ENCODE results near the gene CLK1.
"Not testable (repeated sequence)": the region's sequence is repeated elsewhere in the genome, so short reads cannot be mapped to it uniquely, and the experiment has no call there.

CLK1 gene

GRCh38 chr2:200864176-200865034, at the start of gene CLK1:
CLK1 (minus strand) TSS chr2:200864658; CDS start chr2:200861862, 2,796 bp downstream.
- DNase-seq, result peak; percentile 67

DNA sequence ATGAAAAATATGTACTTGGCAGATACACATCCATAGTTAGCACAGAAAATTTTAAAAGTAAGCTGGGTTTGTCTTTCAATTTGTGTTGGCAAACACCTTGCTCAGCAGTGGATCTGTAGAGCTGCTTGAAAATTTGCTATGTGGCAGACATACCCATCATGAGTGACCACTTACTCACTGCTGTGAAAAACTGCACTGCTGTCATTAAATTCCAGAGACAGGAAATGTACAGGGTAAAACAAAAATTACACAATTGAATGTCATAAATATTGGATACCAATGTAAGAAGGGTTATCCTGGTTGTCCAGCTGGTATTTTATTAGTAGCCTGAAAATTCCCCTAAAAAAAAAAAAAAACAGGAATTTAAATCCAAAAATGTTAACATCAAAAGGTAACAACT, 49.2 kb upstream of the CLK1 start:
- no peak for DNase-seq

- DNase-seq, result no peak
These were observed 45.5 kb upstream of the CLK1 start for GRCh38 chr2:200909958-200910357.

DNA sequence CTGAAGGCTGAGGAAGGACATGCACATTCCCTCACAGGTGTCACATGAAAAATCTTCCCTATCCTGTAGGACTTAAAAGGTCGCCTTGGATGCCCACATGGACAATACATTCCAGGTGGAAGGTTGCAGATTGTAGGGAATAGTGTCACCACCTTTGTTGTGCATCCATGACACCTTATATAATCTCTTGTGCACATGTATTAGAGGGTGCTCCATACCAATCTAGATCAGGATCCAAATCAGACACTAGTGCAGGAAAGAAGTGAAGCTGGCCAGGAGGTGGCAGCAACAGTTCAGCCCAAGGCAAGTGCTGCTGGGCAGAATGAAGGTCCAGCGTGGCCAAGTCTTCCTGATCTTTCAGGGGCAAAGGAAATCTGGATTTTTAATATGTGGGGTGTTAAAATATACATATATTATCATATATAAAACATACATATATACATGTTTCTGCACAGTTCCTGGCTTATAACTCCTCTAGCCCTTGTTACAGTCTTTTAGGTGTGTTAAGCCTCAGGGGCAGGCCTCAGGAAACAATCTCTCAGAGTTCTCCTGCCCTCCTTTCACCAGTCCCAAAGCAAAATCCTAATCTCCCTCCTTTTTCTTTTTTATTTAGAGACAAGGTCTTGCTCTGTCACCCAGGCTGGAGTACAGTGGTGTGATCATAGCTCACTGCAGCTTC, 41.3 kb upstream of the CLK1 start:
- no peak for DNase-seq

- DNase-seq, result peak; percentile 36
These were observed 37.1 kb upstream of the CLK1 start for GRCh38 chr2:200901459-200902072.

DNA sequence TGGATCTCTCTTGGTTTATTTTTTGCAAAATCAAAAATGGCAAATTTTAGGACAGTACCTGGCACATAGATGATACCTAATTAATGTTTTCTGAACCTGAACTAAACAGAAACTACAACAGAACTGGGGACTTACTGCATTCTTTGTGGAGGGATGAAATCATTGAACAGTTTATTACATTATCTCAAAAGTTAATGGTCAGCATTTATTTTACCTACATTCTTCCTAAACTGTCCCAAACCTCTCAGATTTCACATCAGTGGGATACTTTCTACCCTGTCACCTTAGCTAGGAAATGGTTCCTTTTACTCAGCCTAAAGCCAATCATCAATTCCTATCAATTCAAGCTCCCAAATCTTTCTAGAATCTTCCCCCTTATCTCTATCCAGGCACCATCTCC, 35.0 kb upstream of the CLK1 start:
- DNase-seq, result no peak

- peak; percentile 79 for DNase-seq
These were observed 24.5 kb upstream of the CLK1 start, which contains the start of the genes NIF3L1 and PPIL3 for GRCh38 chr2:200888704-200889625. NIF3L1 (plus strand) TSS chr2:200889371; CDS start chr2:200891944, 2,573 bp downstream. PPIL3 (minus strand) TSS chr2:200889077; CDS start chr2:200887615, 1,462 bp downstream.

DNA sequence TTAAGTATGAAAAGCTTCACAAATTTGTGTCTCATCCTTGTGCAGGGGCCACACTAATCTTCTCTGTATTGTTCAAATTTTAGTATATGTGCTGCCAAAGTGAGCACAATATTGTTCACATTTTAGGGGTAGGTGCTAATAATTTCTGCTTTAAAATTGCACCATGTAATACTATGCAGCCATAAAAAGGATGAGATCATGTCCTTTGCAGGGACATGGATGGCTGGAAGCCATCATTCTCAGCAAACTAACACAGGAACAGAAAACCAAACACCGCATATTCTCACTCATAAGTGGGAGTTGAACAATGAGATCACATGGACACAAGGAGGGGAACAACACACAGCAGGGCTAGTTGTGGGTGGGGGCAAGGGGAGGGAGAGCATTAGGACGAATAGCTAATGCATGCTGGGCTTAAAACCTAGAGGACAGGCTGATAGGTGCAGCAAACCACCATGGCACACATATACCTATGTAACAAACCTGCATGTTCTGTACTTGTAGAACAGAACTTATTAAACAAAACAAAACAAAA, 17.3 kb upstream of the CLK1 start:
- not testable (repeated sequence) for DNase-seq

GRCh38 chr2:200878289-200878880, 13.9 kb upstream of the CLK1 start:
- no peak for DNase-seq

- no peak for DNase-seq
These were observed 13.0 kb upstream of the CLK1 start for GRCh38 chr2:200877443-200877842.

DNA sequence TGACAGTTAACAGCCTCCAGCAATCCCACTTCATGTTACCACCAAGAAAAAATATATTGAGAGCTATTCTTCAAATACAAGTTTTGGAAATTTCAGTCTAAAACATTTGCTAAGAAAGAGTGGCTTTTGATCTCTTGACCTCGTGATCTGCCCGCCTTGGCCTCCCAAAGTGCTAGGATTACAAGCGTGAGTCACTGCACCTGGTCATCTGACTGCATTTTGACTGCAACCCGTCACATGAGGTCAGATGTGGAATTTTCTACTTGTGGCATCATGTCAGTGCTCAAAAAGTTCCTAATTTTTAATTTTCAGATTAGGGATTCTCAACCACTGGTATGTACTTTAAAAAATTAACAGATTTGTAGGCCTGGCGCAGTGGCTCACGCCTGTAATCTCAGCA, 9.1 kb upstream of the CLK1 start:
- DNase-seq, result no peak

DNA sequence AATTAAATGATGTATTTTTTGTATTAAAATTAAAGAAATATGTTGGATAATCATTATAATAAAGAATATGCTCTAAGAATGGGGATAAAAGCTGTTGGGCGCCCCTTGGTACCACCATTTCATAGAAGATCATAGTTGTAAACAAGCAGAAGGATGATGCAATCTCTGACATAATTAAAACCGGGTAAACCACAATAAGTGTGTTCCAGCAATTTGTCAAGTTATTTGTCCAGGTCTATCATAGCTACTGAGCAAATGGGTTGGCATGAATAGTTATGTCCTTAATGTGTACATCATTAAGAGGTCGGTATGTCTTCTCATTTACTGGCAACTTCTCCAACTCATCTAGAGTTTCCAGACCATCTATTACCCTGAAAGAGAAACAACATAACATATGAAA, 6.7 kb upstream of the CLK1 start:
- no peak for DNase-seq

DNA sequence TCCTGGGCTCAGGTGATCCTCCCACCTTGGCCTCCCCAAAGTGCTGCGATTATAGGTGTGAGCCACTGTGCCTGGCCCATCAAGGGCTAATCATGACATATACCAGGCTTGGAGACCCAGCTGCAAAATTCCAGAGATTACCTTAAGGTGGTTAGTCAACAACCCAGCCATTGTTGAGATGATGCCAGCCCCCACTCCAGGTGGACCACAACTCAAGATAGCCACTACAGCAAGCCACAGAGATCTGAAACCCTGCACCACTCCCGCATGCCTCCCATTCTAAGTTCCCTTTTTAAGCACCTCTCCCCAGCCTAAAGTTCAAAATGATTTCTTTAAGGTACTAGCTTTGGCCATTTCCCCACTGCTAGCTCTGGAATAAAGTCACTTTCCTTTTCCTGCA, 4.6 kb upstream of the CLK1 start:
- no peak for DNase-seq

GRCh38 chr2:200863782-200864175, 679 bp downstream of the CLK1 start:
- DNase-seq, result no peak

GRCh38 chr2:200862532-200863000, 1.9 kb downstream of the CLK1 start:
- DNase-seq, result no peak

GRCh38 chr2:200861617-200862155, 2.8 kb downstream of the CLK1 start:
- DNase-seq, result no peak

GRCh38 chr2:200860092-200860795, 4.2 kb downstream of the CLK1 start:
- DNase-seq, result no peak

- DNase-seq, result no peak
These were observed 7.7 kb downstream of the CLK1 start for GRCh38 chr2:200856806-200857205.

DNA sequence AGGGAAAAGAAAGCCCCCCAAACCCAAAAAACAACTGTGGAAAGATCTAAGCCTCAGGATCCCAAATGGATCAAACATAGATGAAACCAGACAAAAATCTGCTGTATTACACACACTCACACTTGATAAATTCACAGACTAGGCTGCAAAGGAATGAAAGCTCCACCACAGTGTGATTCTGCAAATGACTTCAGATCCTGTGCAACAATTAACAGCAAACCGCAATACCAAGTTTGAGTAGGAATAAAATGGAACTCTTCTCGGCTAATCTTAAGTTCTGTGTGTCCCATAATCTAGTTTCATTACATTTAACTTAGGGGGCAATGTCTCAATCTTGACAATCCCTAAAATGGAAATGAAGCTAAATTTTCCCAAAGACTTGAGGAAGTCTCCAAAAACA, 11.9 kb downstream of the CLK1 start:
- DNase-seq, result no peak

- DNase-seq, result no peak
These were observed 12.8 kb downstream of the CLK1 start for GRCh38 chr2:200851398-200852248.
